Heart right ventricle (tissue), 16 donors: ENCODE results near the gene ITPR2. TPM values are rescaled to one million over a fixed set of nuclear protein-coding genes. Genes with fewer than 3 reads are reported as not detected.
A peak's percentile ranks its signal among the peaks of the same experiment; 100 is the strongest.

ENCODE experiments used
- ATAC-seq, 8 donors: fragments of 200-7000 bp; cut with Tn5 transposase; one replicate each; pipeline ENCODE4 v1.9.1; 2020; ENCODE audit warnings: mild to moderate bottlenecking in 8 of 8, moderate library complexity in 8 of 8, moderate number of reproducible peaks in 1 of 8
- DNase-seq, 2 donors: peaks; one replicate each; pipeline ENCODE4 v3.0.0-alpha.2; 2020
- H3K27ac ChIP-seq, 10 donors: fragments of 200-600 bp; sonication (generic) in 2 of 10; one replicate each; pipeline versions ENCODE4 v1.5.0 to v1.8.0; 2020 to 2022; ENCODE audit warnings: mild to moderate bottlenecking in 3 of 10
- H3K27me3 ChIP-seq, 7 donors: fragments of 200-600 bp; one replicate each; pipeline ENCODE4 v1.8.0; 2021 to 2022; ENCODE audit warnings: mild to moderate bottlenecking in 2 of 7
- H3K36me3 ChIP-seq, 9 donors: fragments of 200-600 bp; sonication (generic) in 1 of 9; one replicate each; pipeline versions ENCODE4 v1.5.0 to v1.8.0; 2020 to 2022; ENCODE audit warnings: mild to moderate bottlenecking in 2 of 9
- H3K4me1 ChIP-seq, 9 donors: fragments of 200-600 bp; sonication (generic) in 1 of 9; one replicate each; pipeline versions ENCODE4 v1.5.0 to v1.8.0; 2020 to 2022; ENCODE audit warnings: mild to moderate bottlenecking in 4 of 9
- H3K4me3 ChIP-seq, 10 donors: fragments of 200-600 bp; sonication (generic) in 2 of 10; one replicate each; pipeline versions ENCODE4 v1.5.0 to v1.8.0; 2020 to 2022; ENCODE audit warnings: mild to moderate bottlenecking in 7 of 10, moderate library complexity in 2 of 10
- H3K9me3 ChIP-seq, 11 donors: fragments of 200-600 bp in 10 of 11; sonication (generic) in 2 of 11; one replicate each; pipeline versions ENCODE4 v1.5.0 to v1.8.0; 2013 to 2022; ENCODE audit warnings: mild to moderate bottlenecking in 2 of 11, control low read depth in 1 of 11, moderate library complexity in 1 of 11
- CTCF ChIP-seq, 9 donors: fragments of 200-600 bp; sonication (generic) in 2 of 9; IDR thresholded peaks; one replicate each; pipeline versions ENCODE4 v1.5.0 to v1.8.0; 2021 to 2022; ENCODE audit warnings: antibody characterized with exemption in 9 of 9, mild to moderate bottlenecking in 5 of 9, moderate library complexity in 1 of 9
- WGBS, 2 donors: extraction: QIAGEN DNeasy Blood & Tissue Kit; methylation state at CpG; one replicate each; pipeline ENCODE4 v1.1.7; 2013; ENCODE audit warnings: inconsistent platforms in 1 of 2; 5-methylcytosine and 5-hydroxymethylcytosine counted together
- intact Hi-C, 10 donors: fragments of 100-400 bp; cut with DNase I; formaldehyde crosslinking; loops; one replicate each; pipeline versions ENCODE4 v1.11.1 to v1.14.2; 2022
- polyA plus RNA-seq, 2 donors: library from polyadenylated mRNA; stranded (reverse); fragments of 200-250 nt; gene quantifications; one replicate each; pipeline ENCODE4 v1.2.3, GENCODE V29; 2013
- total RNA-seq, 10 donors: library from RNA; stranded (reverse); fragmentation: NEBNext Ultra II Directional in 3 of 10; extraction: Animal tissue kit (Norgen Biotek cat#: 25700) in 3 of 10; gene quantifications; one replicate each; pipeline versions ENCODE4 v1.2.1 to v1.2.4, GENCODE V29; 2021 to 2023
- donor health status: Arrhythmogenic right ventricular cardiomyopathy.
- donor health status: ischemic (EF 13 %, LVEDD 7.1; RV severe dilation, severe dysfunction).
- donor health status: healthy with polysubstance abuse.
- donor health status: DM: no; HTN: yes; CAD: no.
- donor health status: DM: no; HTN: no; CAD: no.
- donor health status: ischemic (EF 25% LVEDD 6.9; RV normal size, moderate dysfunction).
- donor health status: ischemic (EF 25% LVEDD 5.7; RV mildly dilated, moderate dysfunction).
- donor health status: healthy.
- donor health status: DM: yes; HTN: yes; CAD: no.
- donor health status: Ischemic cardiomyopathy.
- donor health status: ischemic (EF 35%, LVEDD 5.7; RV mildly dilated, moderate dysfunction).
- donor health status: nonischemic (EF 11% LVEDD 7.7; RV severe dilation, severe dysfunction).
- donor health status: DM: yes; HTN: yes; CAD: no.
- donor health status: PGD.
- donor health status: ischemic (EF 29% LVEDD 5.4; RV normal size, mild dysfunction).
- donor health status: nonischemic (EF 23%, LVEDD 6.1; RV moderate dilation, normal function).

Gene ITPR2
- total and polyA plus RNA-seq, 12 donors: 2.0 to 18.9 (median 14.3) TPM

- no peak for TF ChIP-seq CTCF (IDR thresholded peaks at IDR 0.05)
- H3K4me1 ChIP-seq: peaks cover 0 to 71% (median 41%) of the 10 kb centered on the region in 9 donors
- H3K36me3 ChIP-seq: no peaks in the 10 kb centered on the region
- no peaks in the 10 kb centered on the region for H3K27me3 ChIP-seq
- H3K9me3 ChIP-seq: peaks cover 0 to 3% (median 0%) of the 10 kb centered on the region in 11 donors
- ATAC-seq: no peak
- peak overlapping the region in 1 of 10 donors; percentile 11 for H3K27ac ChIP-seq
- no peak for DNase-seq
- WGBS, 2 donors: 90 to 91% methylated on average over 13 of the region's 13 CpGs
- no peak overlapping the region for H3K4me3 ChIP-seq
- intact Hi-C loops: loop anchor here in 2 of 10 donors (5.0 to 10.0 kb wide), 2 partner anchors 95 to 107 kb away; partner anchors contain the start of gene ITPR2 (in 1 of the 2)
These were observed 105.4 kb downstream of the ITPR2 start for GRCh38 chr12:26727482-26728204.

GRCh38 chr12:26726956-26727355, 106.0 kb downstream of the ITPR2 start:
- TF ChIP-seq CTCF (IDR thresholded peaks at IDR 0.05): no peak
- Histone ChIP-seq H3K4me3 (no peak overlapping the region), H3K27ac (peak overlapping the region in 1 of 10 donors; percentile 11), H3K9me3 (peaks cover 0 to 3% (median 0%) of the 10 kb centered on the region in 11 donors), H3K4me1 (peaks cover 0 to 70% (median 40%) of the 10 kb centered on the region in 9 donors), H3K36me3 (no peaks in the 10 kb centered on the region), H3K27me3 (no peaks in the 10 kb centered on the region)
- intact Hi-C loops: loop anchor here in 2 of 10 donors (5.0 to 10.0 kb wide), 2 partner anchors 95 to 108 kb away; partner anchors contain the start of gene ITPR2 (in 1 of the 2)
- DNase-seq: no peak
- 17 to 18% methylated on average over 2 of the region's 2 CpGs for WGBS, 2 donors
- ATAC-seq: no peak

- peaks cover 0 to 3% (median 0%) of the 10 kb centered on the region in 11 donors for H3K9me3 ChIP-seq
- intact Hi-C loops: loop anchor here in 2 of 10 donors (5.0 to 10.0 kb wide), 2 partner anchors 97 to 109 kb away; partner anchors contain the start of gene ITPR2 (in 1 of the 2)
- no peaks in the 10 kb centered on the region for H3K27me3 ChIP-seq
- H3K4me3 ChIP-seq: no peak overlapping the region
- DNase-seq (no peak), ATAC-seq (no peak)
- no peak for TF ChIP-seq CTCF (IDR thresholded peaks at IDR 0.05)
- peaks cover 0 to 55% (median 31%) of the 10 kb centered on the region in 9 donors for H3K4me1 ChIP-seq
- H3K36me3 ChIP-seq: peaks cover 0 to 7% (median 0%) of the 10 kb centered on the region in 9 donors
- no peak overlapping the region for H3K27ac ChIP-seq
- WGBS, 2 donors: 95 to 98% methylated on average over 2 of the region's 2 CpGs
These were observed 107.6 kb downstream of the ITPR2 start for GRCh38 chr12:26725276-26725916.

GRCh38 chr12:26724309-26724702, 108.7 kb downstream of the ITPR2 start:
- Histone ChIP-seq H3K27ac (peak overlapping the region in 3 of 10 donors; percentile 53 to 65 (median 54)), H3K27me3 (no peaks in the 10 kb centered on the region), H3K4me3 (no peak overlapping the region), H3K9me3 (peaks cover 0 to 3% (median 0%) of the 10 kb centered on the region in 11 donors), H3K4me1 (peaks cover 0 to 48% (median 27%) of the 10 kb centered on the region in 9 donors), H3K36me3 (peaks cover 0 to 8% (median 0%) of the 10 kb centered on the region in 9 donors)
- no peak for TF ChIP-seq CTCF (IDR thresholded peaks at IDR 0.05)
- no peak for DNase-seq
- ATAC-seq: no peak
- whole genome bisulfite sequencing, 2 donors: 63 to 66% methylated on average over 4 of the region's 4 CpGs
- intact Hi-C loops: loop anchor here in 1 of 10 donors (10.0 kb wide), 1 partner anchor 110 kb away; the partner anchor contains the start of gene ITPR2
